ENCODE measurements around the gene ANP32E.

Gene ANP32E

GRCh38 chr1:150235852-150236613 lies at the start of gene ANP32E:
TSS of gene ANP32E (minus strand) at chr1:150236112. CDS start at chr1:150235786, 326 bp downstream.
- peak; percentile 98 for DNase-seq (ENCODE audit: low spot score)

- no peak for DNase-seq (ENCODE audit: low spot score)
Measured at GRCh38 chr1:150283260-150283659, 47.3 kb upstream of the ANP32E start.

- DNase-seq (ENCODE audit: low spot score), result no peak
Measured at GRCh38 chr1:150282558-150282958, 46.6 kb upstream of the ANP32E start.

GRCh38 chr1:150281758-150282557 lies 46.0 kb upstream of the ANP32E start, which contains the start of gene CIART:
TSS of gene CIART (plus strand) at chr1:150282554. CDS start at chr1:150283268, 714 bp downstream.
- peak; percentile 98 for DNase-seq (ENCODE audit: low spot score)

- DNase-seq (ENCODE audit: low spot score), result peak; percentile 66
Measured at GRCh38 chr1:150281221-150281757, 45.4 kb upstream of the ANP32E start.

GRCh38 chr1:150280138-150280707 lies 44.3 kb upstream of the ANP32E start:
- DNase-seq (ENCODE audit: low spot score), result no peak

GRCh38 chr1:150273311-150273710 lies 37.4 kb upstream of the ANP32E start:
- no peak for DNase-seq (ENCODE audit: low spot score)

- DNase-seq (ENCODE audit: low spot score), result no peak
Measured at GRCh38 chr1:150271291-150271959, 35.5 kb upstream of the ANP32E start.

- no peak for DNase-seq (ENCODE audit: low spot score)
Measured at GRCh38 chr1:150269451-150269850, 33.5 kb upstream of the ANP32E start.

- peak; percentile 98 for DNase-seq (ENCODE audit: low spot score)
Measured at GRCh38 chr1:150268705-150269403, 32.9 kb upstream of the ANP32E start, which contains the start of gene APH1A. TSS of gene APH1A (minus strand) at chr1:150269016. CDS start at chr1:150268810, 206 bp downstream.

GRCh38 chr1:150268340-150268704 lies 32.4 kb upstream of the ANP32E start:
- peak; percentile 27 for DNase-seq (ENCODE audit: low spot score)

- DNase-seq (ENCODE audit: low spot score), result no peak
Measured at GRCh38 chr1:150267896-150268295, 32.0 kb upstream of the ANP32E start.

GRCh38 chr1:150263549-150263948 lies 27.6 kb upstream of the ANP32E start:
- no peak for DNase-seq (ENCODE audit: low spot score)

- no peak for DNase-seq (ENCODE audit: low spot score)
Measured at GRCh38 chr1:150262388-150263320, 26.7 kb upstream of the ANP32E start.

- DNase-seq (ENCODE audit: low spot score), result no peak
Measured at GRCh38 chr1:150261367-150261766, 25.5 kb upstream of the ANP32E start.

GRCh38 chr1:150259758-150260669 lies 24.1 kb upstream of the ANP32E start:
- no peak for DNase-seq (ENCODE audit: low spot score)

GRCh38 chr1:150259217-150259616 lies 23.3 kb upstream of the ANP32E start:
- no peak for DNase-seq (ENCODE audit: low spot score)

- DNase-seq (ENCODE audit: low spot score), result no peak
Measured at GRCh38 chr1:150257624-150258585, 22.0 kb upstream of the ANP32E start, which contains the start of gene CA14. TSS of gene CA14 (plus strand) at chr1:150257774. CDS start at chr1:150258129, 355 bp downstream.

Measured in GM03348 (cell line).